ENCODE measurements around the gene ANKS1B.

The ANKS1B gene

DNA sequence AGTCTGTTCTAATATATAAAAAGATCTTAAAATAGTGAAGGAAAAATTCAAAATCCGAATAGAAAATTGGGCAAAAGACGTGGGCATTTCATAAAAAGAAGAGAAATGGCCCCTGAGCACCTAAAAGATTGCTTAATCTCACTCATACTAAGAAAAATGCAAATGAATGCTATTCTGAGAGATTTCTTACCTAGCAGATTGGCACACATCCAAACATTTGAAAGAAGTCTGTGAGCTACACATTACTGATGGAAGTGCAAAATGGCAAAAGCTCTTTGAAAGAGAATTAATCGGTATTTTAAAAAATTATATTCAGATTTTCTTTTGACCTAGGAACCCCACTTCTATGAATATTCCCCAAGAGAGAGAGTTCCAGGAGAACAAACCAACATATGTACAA is 617.6 kb downstream of the ANKS1B start:
- TF ChIP-seq, protein P1, sequence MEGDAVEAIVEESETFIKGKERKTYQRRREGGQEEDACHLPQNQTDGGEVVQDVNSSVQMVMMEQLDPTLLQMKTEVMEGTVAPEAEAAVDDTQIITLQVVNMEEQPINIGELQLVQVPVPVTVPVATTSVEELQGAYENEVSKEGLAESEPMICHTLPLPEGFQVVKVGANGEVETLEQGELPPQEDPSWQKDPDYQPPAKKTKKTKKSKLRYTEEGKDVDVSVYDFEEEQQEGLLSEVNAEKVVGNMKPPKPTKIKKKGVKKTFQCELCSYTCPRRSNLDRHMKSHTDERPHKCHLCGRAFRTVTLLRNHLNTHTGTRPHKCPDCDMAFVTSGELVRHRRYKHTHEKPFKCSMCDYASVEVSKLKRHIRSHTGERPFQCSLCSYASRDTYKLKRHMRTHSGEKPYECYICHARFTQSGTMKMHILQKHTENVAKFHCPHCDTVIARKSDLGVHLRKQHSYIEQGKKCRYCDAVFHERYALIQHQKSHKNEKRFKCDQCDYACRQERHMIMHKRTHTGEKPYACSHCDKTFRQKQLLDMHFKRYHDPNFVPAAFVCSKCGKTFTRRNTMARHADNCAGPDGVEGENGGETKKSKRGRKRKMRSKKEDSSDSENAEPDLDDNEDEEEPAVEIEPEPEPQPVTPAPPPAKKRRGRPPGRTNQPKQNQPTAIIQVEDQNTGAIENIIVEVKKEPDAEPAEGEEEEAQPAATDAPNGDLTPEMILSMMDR (IDR thresholded peaks at IDR 0.05; ENCODE audit: borderline replicate concordance, control extremely low read depth, extremely low read depth, insufficient read depth, missing control alignments): no peak
- in situ Hi-C loops (cut with MboI; ENCODE audit: low sequenced_read_pairs, unreplicated experiment): no loop called here
- no peak for DNase-seq (ENCODE audit: low spot score)

DNA sequence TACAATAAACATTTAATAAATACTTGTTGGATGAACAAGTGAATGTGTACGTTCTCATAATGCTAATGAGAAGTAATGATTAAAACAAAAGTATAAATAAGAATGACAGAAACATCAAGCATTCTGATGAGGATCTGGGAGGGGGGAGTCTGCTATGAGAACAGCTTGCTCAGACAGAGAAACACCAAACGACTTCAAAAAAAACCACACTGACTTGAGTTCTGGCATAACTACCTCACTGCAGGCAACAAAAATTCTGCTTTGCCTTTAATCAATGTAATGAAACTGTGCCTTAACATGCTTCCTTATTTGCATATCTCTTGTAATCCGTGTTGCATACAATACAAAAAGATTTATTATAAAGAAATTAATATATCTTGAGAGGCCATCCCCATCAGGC is 632.5 kb downstream of the ANKS1B start:
- in situ Hi-C loops (cut with MboI; ENCODE audit: low sequenced_read_pairs, unreplicated experiment): no loop called here
- TF ChIP-seq, protein P1 (IDR thresholded peaks at IDR 0.05; ENCODE audit: borderline replicate concordance, control extremely low read depth, extremely low read depth, insufficient read depth, missing control alignments): no peak

DNA sequence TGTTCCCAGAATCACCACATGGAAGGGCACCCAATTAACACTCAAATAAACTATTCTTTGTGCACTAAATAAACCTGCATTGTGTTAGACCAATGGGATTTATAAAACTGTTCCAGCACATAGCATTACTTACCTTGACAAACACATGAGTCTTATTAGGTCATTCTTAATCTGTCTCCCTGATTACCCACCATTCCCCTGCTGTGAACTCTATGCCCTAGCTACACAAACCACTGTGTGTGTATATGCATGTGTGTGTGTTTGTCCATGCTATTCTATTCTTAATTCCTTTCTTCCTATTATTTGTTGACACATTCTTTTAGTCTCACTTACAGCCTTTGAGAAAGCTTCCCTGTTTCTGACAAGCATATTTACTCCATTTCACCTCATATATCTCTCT is 640.8 kb downstream of the ANKS1B start:
- DNase-seq (ENCODE audit: low spot score): no peak
- TF ChIP-seq, protein P1 (IDR thresholded peaks at IDR 0.05; ENCODE audit: borderline replicate concordance, control extremely low read depth, extremely low read depth, insufficient read depth, missing control alignments): no peak
- in situ Hi-C loops (cut with MboI; ENCODE audit: low sequenced_read_pairs, unreplicated experiment): no loop called here

More for the DNA sequence above, 632.5 kb downstream of the ANKS1B start:
- no peak for DNase-seq (ENCODE audit: low spot score)

DNA sequence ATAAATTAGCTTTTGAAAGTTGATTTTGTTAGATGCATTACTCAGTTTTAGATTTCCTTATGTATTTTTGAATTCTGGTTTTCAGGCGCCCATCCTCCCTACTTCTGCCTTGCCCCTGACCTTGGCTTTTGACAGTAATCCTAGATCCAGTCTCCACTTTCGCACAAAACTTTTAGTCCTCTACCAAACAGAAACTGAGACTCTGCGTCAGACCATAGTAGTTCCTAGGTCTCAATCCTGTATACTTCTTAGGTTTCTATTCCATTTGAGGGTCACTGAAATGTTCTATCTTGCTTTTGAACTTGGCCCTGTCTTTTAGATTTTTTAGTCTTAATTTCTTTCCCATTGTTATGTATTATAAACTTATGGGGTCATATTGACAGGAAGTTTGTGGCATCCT is 645.1 kb downstream of the ANKS1B start:
- in situ Hi-C loops (cut with MboI; ENCODE audit: low sequenced_read_pairs, unreplicated experiment): no loop called here
- TF ChIP-seq, protein P1 (IDR thresholded peaks at IDR 0.05; ENCODE audit: borderline replicate concordance, control extremely low read depth, extremely low read depth, insufficient read depth, missing control alignments): no peak
- DNase-seq (ENCODE audit: low spot score): no peak

DNA sequence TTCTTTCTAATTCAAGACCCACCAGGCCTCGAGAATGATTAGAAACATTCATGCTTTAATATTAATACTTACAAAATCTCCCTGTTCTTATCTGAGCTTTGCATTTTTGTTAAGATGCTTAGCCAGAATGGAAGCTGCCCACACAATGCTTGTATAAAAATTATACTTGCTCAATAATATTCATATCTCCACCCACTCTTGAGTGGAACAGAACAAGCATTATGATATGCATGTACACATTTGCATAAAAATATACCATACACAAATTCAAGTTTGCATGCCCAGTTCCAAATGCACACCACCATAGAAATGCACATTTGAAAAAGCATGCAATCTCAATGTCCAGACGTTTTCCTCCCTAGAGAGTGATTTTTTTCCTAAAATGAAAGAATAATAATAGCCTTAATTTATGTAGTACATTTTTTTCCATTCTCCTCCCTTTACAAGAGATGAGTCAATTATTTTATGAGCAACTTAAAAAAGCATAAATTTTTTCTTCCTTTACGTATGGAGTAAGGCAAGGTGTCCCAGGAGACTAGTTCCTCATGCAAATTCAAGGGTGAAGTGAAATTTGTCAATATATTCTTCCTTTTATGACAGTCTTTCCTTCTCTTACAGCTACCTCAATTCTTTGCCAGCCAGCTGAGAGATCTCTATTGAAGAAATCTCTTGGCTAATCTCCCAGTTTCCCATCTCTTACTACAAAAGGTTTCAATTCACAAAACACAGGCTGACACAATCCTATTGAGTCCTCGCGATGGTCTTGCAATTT is 650.3 kb downstream of the ANKS1B start:
- in situ Hi-C loops (cut with MboI; ENCODE audit: low sequenced_read_pairs, unreplicated experiment): no loop called here
- TF ChIP-seq, protein P1 (IDR thresholded peaks at IDR 0.05; ENCODE audit: borderline replicate concordance, control extremely low read depth, extremely low read depth, insufficient read depth, missing control alignments): no peak
- DNase-seq (ENCODE audit: low spot score): no peak

DNA sequence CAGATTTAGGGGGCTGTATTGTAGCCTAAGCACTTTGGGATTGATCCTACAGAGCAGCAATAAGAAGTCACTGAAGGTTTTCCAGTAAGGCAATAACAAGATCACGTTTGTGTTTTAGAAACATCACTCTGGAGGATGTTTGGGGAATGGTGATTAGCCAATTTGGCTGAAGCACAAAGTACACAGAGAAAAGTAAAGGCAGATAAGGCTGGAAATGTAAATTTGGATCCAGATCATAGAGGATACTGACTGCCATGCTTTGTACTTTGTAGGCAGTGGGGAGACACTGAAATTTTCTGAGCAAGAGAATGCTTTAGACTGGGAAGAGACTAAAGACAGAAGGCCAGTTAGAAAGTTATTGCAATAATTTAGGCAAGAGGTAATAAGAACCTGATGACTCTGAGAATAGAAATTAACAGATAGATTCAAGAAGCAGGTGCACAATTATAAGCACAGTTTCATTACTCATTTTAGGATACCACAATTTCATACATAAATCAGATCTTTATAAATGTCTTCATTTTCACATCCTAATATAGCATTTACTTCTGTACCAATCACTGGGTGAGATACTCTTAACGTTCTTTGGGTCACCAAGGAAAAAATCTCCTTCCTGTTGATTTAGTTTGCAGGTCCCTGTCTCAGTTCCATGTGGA is 651.7 kb downstream of the ANKS1B start:
- in situ Hi-C loops (cut with MboI; ENCODE audit: low sequenced_read_pairs, unreplicated experiment): no loop called here
- TF ChIP-seq, protein P1 (IDR thresholded peaks at IDR 0.05; ENCODE audit: borderline replicate concordance, control extremely low read depth, extremely low read depth, insufficient read depth, missing control alignments): no peak
- no peak for DNase-seq (ENCODE audit: low spot score)

All from GM13976 (cell line).